Measurements from ENCODE around the gene LMAN2.

GRCh38 chr5:177317959-177318377 lies 33.5 kb downstream of the LMAN2 start:
- peak; percentile 96 for TF ChIP-seq CTCF (IDR thresholded peaks at IDR 0.05; ENCODE audit: low read length)
- no peak for TF ChIP-seq EZH2 (optimal IDR thresholded peaks at IDR 0.05; ENCODE audit: low read depth, low read length)
- TF ChIP-seq EZH2phosphoT487 (IDR thresholded peaks at IDR 0.05; ENCODE audit: low read length): no peak
